BJ (cell line): Measurements from ENCODE around the gene DCAF6. TPM values are rescaled to one million over a fixed set of nuclear protein-coding genes. Genes with fewer than 3 reads are reported as not detected.

Experiments used
- CTCF ChIA-PET: fragments of 350-600 bp; formaldehyde crosslinking; extraction: SDS; loops from one replicate; lab custom pipeline; 2021; ENCODE audit warnings: antibody characterized with exemption, inconsistent platforms; lab: Yijun Ruan, JAX
- POLR2A ChIA-PET: fragments of 300-600 bp; sonication (Branson Sonifier 250); formaldehyde crosslinking; extraction: SDS; loops from one replicate; lab custom pipeline; 2021; ENCODE audit warnings: antibody characterized with exemption; lab: Charles Lee
- DNase-seq: peaks from one replicate; pipeline ENCODE4 v3.0.0-alpha.2; 2011; ENCODE audit warnings: low read depth
- H3K27me3 ChIP-seq: 2 replicates; pipeline ENCODE4 v1.6.0; 2011; ENCODE audit warnings: low read length; ENCODE audit not compliant: control insufficient read depth, insufficient read depth
- H3K36me3 ChIP-seq: 2 replicates; pipeline ENCODE4 v1.5.1; 2011; ENCODE audit warnings: low read length; ENCODE audit not compliant: control insufficient read depth, insufficient read depth
- H3K4me3 ChIP-seq: 2 replicates; pipeline ENCODE4 v1.5.1; 2011; ENCODE audit warnings: low read depth, mild to moderate bottlenecking, control low read depth, low read length
- polyA plus RNA-seq: library from polyadenylated mRNA; depleted of rRNA; stranded (reverse); fragments of >200 nt; gene quantifications from 2 replicates; pipeline ENCODE4 v1.2.3, GENCODE V29; 2011
- TF ChIP-seq, protein P1 (sequence below): IDR thresholded peaks from 2 replicates; pipeline ENCODE4 v1.5.1; 2011; ENCODE audit warnings: low read depth, mild to moderate bottlenecking, control low read depth, inconsistent platforms, low read length, moderate library complexity; ENCODE audit not compliant: insufficient read depth

The DCAF6 gene
- polyA plus RNA-seq, 1 experiment, result 50.8 TPM

DNA sequence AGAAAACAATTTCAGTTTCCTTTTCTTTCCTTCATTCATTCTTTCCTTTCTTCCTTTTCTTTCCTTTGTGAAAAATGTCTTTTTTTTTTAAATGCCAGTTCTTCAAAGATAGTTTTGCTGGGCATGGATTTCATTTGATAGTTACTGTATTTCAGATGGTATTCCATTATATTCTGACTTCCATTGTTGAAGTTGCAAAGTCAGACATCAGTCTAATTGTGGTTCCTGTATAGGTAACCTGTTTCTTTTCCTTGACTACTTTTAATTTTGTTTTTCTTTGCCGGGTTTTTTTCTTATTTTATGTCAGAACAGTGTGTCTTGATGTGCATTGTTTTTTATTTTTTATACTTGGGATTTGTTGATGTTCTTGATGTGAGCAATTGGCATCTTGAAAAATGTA, 40.8 kb downstream of the DCAF6 start:
- CTCF ChIA-PET, result no interaction called here

GRCh38 chr1:167981933-167982332, 45.5 kb downstream of the DCAF6 start:
- ChIA-PET POLR2A (no interaction called here), CTCF (no interaction called here)
- Histone ChIP-seq H3K36me3 (peaks cover 1% of the 10 kb centered on the region; the same call in 1 of the 2 replicates), H3K4me3 (no peak overlapping the region), H3K27me3 (no peaks in the 10 kb centered on the region)
- no peak for DNase-seq
- TF ChIP-seq, protein P1, sequence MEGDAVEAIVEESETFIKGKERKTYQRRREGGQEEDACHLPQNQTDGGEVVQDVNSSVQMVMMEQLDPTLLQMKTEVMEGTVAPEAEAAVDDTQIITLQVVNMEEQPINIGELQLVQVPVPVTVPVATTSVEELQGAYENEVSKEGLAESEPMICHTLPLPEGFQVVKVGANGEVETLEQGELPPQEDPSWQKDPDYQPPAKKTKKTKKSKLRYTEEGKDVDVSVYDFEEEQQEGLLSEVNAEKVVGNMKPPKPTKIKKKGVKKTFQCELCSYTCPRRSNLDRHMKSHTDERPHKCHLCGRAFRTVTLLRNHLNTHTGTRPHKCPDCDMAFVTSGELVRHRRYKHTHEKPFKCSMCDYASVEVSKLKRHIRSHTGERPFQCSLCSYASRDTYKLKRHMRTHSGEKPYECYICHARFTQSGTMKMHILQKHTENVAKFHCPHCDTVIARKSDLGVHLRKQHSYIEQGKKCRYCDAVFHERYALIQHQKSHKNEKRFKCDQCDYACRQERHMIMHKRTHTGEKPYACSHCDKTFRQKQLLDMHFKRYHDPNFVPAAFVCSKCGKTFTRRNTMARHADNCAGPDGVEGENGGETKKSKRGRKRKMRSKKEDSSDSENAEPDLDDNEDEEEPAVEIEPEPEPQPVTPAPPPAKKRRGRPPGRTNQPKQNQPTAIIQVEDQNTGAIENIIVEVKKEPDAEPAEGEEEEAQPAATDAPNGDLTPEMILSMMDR, result no peak

More for the DNA sequence above, 40.8 kb downstream of the DCAF6 start:
- peaks cover 8% of the 10 kb centered on the region for H3K36me3 ChIP-seq
- POLR2A ChIA-PET, result no interaction called here
- H3K4me3 ChIP-seq, result no peak overlapping the region
- no peak for DNase-seq
- TF ChIP-seq, protein P1, result no peak
- H3K27me3 ChIP-seq, result no peaks in the 10 kb centered on the region

- ChIA-PET POLR2A (no interaction called here), CTCF (interaction anchor here (1.7 kb wide), 1 partner anchor 13 kb away, joined by 4 read pairs; no protein-coding TSS in a partner anchor)
- H3K4me3 ChIP-seq, result no peak overlapping the region
- peaks cover 1% of the 10 kb centered on the region; the same call in 1 of the 2 replicates for H3K36me3 ChIP-seq
- DNase-seq, result no peak
- TF ChIP-seq, protein P1, result no peak
- no peaks in the 10 kb centered on the region for H3K27me3 ChIP-seq
These were observed 47.4 kb downstream of the DCAF6 start for GRCh38 chr1:167983797-167984420.

DNA sequence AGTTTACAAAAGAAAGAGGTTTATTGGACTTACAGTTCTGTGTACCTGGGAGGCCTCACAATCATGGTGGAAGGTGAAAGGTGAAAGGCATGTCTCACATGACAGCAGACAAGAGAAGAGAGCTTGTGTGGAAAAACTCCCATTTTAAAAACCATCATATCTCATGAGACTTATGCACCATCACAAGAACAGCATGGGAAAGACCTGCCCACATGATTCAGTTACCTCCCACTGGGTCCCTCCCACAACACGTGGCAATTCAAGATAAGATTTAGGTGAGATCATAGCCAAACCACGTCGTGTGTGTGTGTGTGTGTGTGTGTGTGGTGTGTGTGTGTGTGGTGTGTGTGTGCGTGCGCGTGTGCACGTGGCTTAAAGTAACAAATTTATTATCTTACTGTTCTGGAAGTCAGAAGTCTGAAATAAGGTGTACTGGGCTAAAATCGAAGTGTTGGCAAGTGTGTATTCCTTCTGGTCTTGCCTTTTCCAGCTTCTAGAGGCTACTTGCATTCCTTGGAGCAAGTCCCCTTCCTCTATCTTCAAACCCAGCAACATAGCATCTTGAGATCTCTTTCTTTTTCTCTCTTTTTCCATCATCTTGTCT, 48.5 kb downstream of the DCAF6 start:
- no peak overlapping the region for H3K4me3 ChIP-seq
- DNase-seq, result no peak
- TF ChIP-seq, protein P1, result no peak
- H3K36me3 ChIP-seq, result peaks cover 1% of the 10 kb centered on the region; the same call in 1 of the 2 replicates
- POLR2A ChIA-PET, result no interaction called here
- CTCF ChIA-PET, result interaction anchor here (1.7 kb wide), 1 partner anchor 14 kb away, joined by 4 read pairs; no protein-coding TSS in a partner anchor
- no peaks in the 10 kb centered on the region for H3K27me3 ChIP-seq

DNA sequence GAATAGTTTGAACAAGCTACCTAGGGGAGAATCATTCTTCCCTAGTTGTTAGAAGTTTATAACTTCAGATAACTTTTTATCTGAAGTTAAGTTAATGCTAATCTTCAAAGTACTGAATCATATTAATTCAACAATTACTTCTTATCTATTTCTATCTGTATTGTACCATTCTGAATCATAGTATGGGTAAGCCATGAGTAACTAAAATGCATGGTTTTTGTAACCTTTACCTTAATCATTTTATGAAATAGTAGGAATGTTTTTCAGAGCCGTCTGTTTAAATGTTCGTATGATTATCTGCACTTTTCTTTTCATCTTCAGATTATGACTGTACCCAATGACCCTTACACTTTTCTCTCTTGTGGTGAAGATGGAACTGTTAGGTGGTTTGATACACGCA, 50.7 kb downstream of the DCAF6 start:
- DNase-seq, result no peak
- Histone ChIP-seq H3K4me3 (no peak overlapping the region), H3K36me3 (peaks cover 1% of the 10 kb centered on the region; the same call in 1 of the 2 replicates), H3K27me3 (no peaks in the 10 kb centered on the region)
- TF ChIP-seq, protein P1, result no peak
- CTCF ChIA-PET, result interaction anchor here (1.3 kb wide), 1 partner anchor 9 kb away, joined by 3 read pairs; no protein-coding TSS in a partner anchor
- POLR2A ChIA-PET, result no interaction called here
